ENCODE measurements around the gene RANBP3.
"Not testable (repeated sequence)": the region's sequence is repeated elsewhere in the genome, so short reads cannot be mapped to it uniquely, and the experiment has no call there.

RANBP3 gene

GRCh38 chr19:5877882-5878281 is 100.1 kb downstream of the RANBP3 start:
- Histone ChIP-seq H3K36me3 (ENCODE audit: control insufficient read depth in 2 of 2, insufficient read depth in 1 of 2, low read length in 2 of 2) (no peaks in the 10 kb centered on the region), H3K9me3 (ENCODE audit: control insufficient read depth, insufficient read depth, low read depth, low read length) (no peaks in the 10 kb centered on the region), H3K4me1 (ENCODE audit: control insufficient read depth, insufficient read depth, low read length) (no peaks in the 10 kb centered on the region), H3K27ac (ENCODE audit: extremely low read depth, low read depth, low read length) (no peak overlapping the region), H3K4me3 (ENCODE audit: low read depth, low read length) (no peak overlapping the region)
- POLR2A ChIA-PET, result no interaction called here
- CTCF ChIA-PET, result interaction anchor here (0.6 to 1.4 kb wide), 4 partner anchors 14 to 74 kb away, joined by 3 to 6 read pairs (median 4); no protein-coding TSS in a partner anchor
- TF ChIP-seq ZBTB48 (tag by site-specific recombination; IDR thresholded peaks at IDR 0.05) (no peak), ZIC2 (tag by site-specific recombination; IDR thresholded peaks at IDR 0.05) (peak; percentile 14; the same call in 1 of the 2 replicates), KLF17 (tag by site-specific recombination; IDR thresholded peaks at IDR 0.05) (no peak), ZNF157 (tag by site-specific recombination; IDR thresholded peaks at IDR 0.05) (no peak), ZFHX2 (tag by site-specific recombination; conservative IDR thresholded peaks at IDR 0.05) (0 out of 2 replicates have a peak, but pooled peaks have one; percentile 11)

GRCh38 chr19:5877427-5877826 is 100.5 kb downstream of the RANBP3 start:
- no peak for TF ChIP-seq ZNF140 (tag by site-specific recombination; IDR thresholded peaks at IDR 0.05)
- TF ChIP-seq ZNF10 (tag by site-specific recombination; IDR thresholded peaks at IDR 0.05), result no peak
- TF ChIP-seq ZEB2 (tag by site-specific recombination; IDR thresholded peaks at IDR 0.05), result no peak
- no peak for TF ChIP-seq ZNF133 (tag by site-specific recombination; IDR thresholded peaks at IDR 0.05)
- Histone ChIP-seq H3K36me3 (ENCODE audit: control insufficient read depth in 2 of 2, insufficient read depth in 1 of 2, low read length in 2 of 2) (no peaks in the 10 kb centered on the region), H3K27ac (ENCODE audit: extremely low read depth, low read depth, low read length) (no peak overlapping the region), H3K4me1 (ENCODE audit: control insufficient read depth, insufficient read depth, low read length) (no peaks in the 10 kb centered on the region), H3K4me3 (ENCODE audit: low read depth, low read length) (no peak overlapping the region), H3K9me3 (ENCODE audit: control insufficient read depth, insufficient read depth, low read depth, low read length) (no peaks in the 10 kb centered on the region)
- ChIA-PET CTCF (interaction anchor here (0.7 to 1.9 kb wide), 5 partner anchors 14 to 73 kb away, joined by 3 to 7 read pairs (median 3); no protein-coding TSS in a partner anchor), POLR2A (no interaction called here)

GRCh38 chr19:5874496-5874895 is 103.4 kb downstream of the RANBP3 start:
- TF ChIP-seq ZNF664 (tag by site-specific recombination; IDR thresholded peaks at IDR 0.05) (peak; percentile 86), ZNF623 (tag by site-specific recombination; IDR thresholded peaks at IDR 0.05) (peak; percentile 76), SP7 (tag by site-specific recombination; IDR thresholded peaks at IDR 0.05) (peak; percentile 28; the same call in 1 of the 2 replicates)
- CTCF ChIA-PET; POLR2A ChIA-PET; H3K4me3 ChIP-seq (ENCODE audit: low read depth, low read length); H3K4me1 ChIP-seq (ENCODE audit: control insufficient read depth, insufficient read depth, low read length); H3K27ac ChIP-seq (ENCODE audit: extremely low read depth, low read depth, low read length); H3K36me3 ChIP-seq (ENCODE audit: control insufficient read depth in 2 of 2, insufficient read depth in 1 of 2, low read length in 2 of 2); H3K9me3 ChIP-seq (ENCODE audit: control insufficient read depth, insufficient read depth, low read depth, low read length): not testable (repeated sequence)

GRCh38 chr19:5873617-5874199 is 104.2 kb downstream of the RANBP3 start:
- Histone ChIP-seq H3K9me3 (ENCODE audit: control insufficient read depth, insufficient read depth, low read depth, low read length) (no peaks in the 10 kb centered on the region), H3K36me3 (ENCODE audit: control insufficient read depth in 2 of 2, insufficient read depth in 1 of 2, low read length in 2 of 2) (no peaks in the 10 kb centered on the region), H3K4me1 (ENCODE audit: control insufficient read depth, insufficient read depth, low read length) (no peaks in the 10 kb centered on the region), H3K27ac (ENCODE audit: extremely low read depth, low read depth, low read length) (no peak overlapping the region), H3K4me3 (ENCODE audit: low read depth, low read length) (no peak overlapping the region)
- ChIA-PET CTCF (interaction anchor here (0.6 kb wide), 1 partner anchor 149 kb away, joined by 6 read pairs; no protein-coding TSS in a partner anchor), POLR2A (no interaction called here)
- TF ChIP-seq ZNF529 (tag by site-specific recombination; IDR thresholded peaks at IDR 0.05; ENCODE audit: insufficient replicate concordance) (no peak), SP7 (tag by site-specific recombination; IDR thresholded peaks at IDR 0.05) (no peak), ZNF404 (tag by site-specific recombination; IDR thresholded peaks at IDR 0.05) (no peak), ZEB2 (tag by site-specific recombination; IDR thresholded peaks at IDR 0.05) (no peak), TCF7L2 (IDR thresholded peaks at IDR 0.05; ENCODE audit: borderline replicate concordance, low read depth, low read length) (no peak), ZNF175 (tag by site-specific recombination; IDR thresholded peaks at IDR 0.05) (no peak)
